Activated naive CD8-positive, alpha-beta T cell (primary cell): ENCODE data around the gene THY1.
"Not testable (repeated sequence)": the region's sequence is repeated elsewhere in the genome, so short reads cannot be mapped to it uniquely, and the experiment has no call there.

Source experiments
- H3K27ac Mint-ChIP-seq: one replicate; pipeline ENCODE4 v1.8.0; 2021; ENCODE audit warnings: mixed read lengths
- H3K27me3 Mint-ChIP-seq: one replicate; pipeline ENCODE4 v1.8.0; 2021; ENCODE audit warnings: mixed read lengths
- H3K36me3 Mint-ChIP-seq: one replicate; pipeline ENCODE4 v1.8.0; 2021; ENCODE audit warnings: mixed read lengths
- H3K4me1 Mint-ChIP-seq: one replicate; pipeline ENCODE4 v1.8.0; 2021; ENCODE audit warnings: low read depth, mixed read lengths
- H3K4me3 Mint-ChIP-seq: one replicate; pipeline ENCODE4 v1.8.0; 2021; ENCODE audit warnings: mild to moderate bottlenecking, mixed read lengths
- H3K9me3 Mint-ChIP-seq: one replicate; pipeline ENCODE4 v1.8.0; 2021; ENCODE audit warnings: low read depth, mixed read lengths

THY1 gene

GRCh38 chr11:119450590-119451326 is 27.8 kb upstream of the THY1 start:
- Mint-ChIP-seq H3K9me3 (no peaks in the 10 kb centered on the region), H3K4me1 (no peaks in the 10 kb centered on the region), H3K27ac (no peak overlapping the region), H3K36me3 (peaks cover 2% of the 10 kb centered on the region), H3K27me3 (peaks cover 7% of the 10 kb centered on the region), H3K4me3 (no peak overlapping the region)

DNA sequence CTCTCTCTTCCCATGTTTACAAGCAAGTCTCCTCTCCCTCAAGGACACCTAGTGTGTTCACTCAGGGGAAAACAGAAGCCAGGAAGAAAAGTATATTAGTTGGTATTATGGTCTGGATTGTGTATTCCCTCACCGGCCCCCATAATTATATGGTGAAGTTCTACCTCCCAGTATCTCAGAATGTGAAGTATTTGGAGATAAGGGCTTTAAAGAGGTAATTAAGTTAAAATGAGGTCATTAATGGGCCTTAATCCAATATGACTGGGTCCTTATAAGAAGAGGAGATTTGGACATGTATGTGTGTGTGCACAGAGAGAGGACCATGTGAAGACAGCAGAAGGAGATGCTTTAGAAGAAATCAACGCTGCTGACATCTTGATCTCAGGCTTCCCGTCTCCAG is 26.5 kb upstream of the THY1 start:
- H3K36me3 Mint-ChIP-seq, result peaks cover 2% of the 10 kb centered on the region
- H3K9me3 Mint-ChIP-seq, result no peaks in the 10 kb centered on the region
- peaks cover 9% of the 10 kb centered on the region for H3K27me3 Mint-ChIP-seq
- H3K4me1 Mint-ChIP-seq, result no peaks in the 10 kb centered on the region
- no peak overlapping the region for H3K4me3 Mint-ChIP-seq
- H3K27ac Mint-ChIP-seq, result no peak overlapping the region

DNA sequence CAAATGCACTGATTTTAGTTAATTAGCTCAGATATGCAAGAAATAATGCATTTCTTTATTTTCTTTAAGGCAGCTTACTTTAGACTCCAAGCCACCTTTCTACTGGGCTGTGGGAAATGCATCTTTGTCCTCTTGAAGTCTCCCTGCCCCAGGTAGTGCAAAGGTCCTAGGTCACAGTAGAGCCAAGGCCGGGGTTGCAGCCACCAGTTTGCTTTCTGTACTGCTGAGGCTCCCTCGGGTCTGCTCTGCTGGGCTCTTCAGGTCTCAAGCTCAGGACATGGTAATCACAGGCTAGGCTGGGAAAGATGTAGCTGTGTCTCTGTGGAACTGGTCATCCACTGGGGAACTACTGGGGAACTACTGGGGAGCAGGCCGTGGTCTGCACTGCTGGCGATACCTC is 25.4 kb upstream of the THY1 start:
- H3K4me1 Mint-ChIP-seq, result peaks cover 2% of the 10 kb centered on the region
- peaks cover 9% of the 10 kb centered on the region for H3K27me3 Mint-ChIP-seq
- H3K9me3 Mint-ChIP-seq, result no peaks in the 10 kb centered on the region
- H3K36me3 Mint-ChIP-seq, result peaks cover 2% of the 10 kb centered on the region
- no peak overlapping the region for H3K4me3 Mint-ChIP-seq
- no peak overlapping the region for H3K27ac Mint-ChIP-seq

DNA sequence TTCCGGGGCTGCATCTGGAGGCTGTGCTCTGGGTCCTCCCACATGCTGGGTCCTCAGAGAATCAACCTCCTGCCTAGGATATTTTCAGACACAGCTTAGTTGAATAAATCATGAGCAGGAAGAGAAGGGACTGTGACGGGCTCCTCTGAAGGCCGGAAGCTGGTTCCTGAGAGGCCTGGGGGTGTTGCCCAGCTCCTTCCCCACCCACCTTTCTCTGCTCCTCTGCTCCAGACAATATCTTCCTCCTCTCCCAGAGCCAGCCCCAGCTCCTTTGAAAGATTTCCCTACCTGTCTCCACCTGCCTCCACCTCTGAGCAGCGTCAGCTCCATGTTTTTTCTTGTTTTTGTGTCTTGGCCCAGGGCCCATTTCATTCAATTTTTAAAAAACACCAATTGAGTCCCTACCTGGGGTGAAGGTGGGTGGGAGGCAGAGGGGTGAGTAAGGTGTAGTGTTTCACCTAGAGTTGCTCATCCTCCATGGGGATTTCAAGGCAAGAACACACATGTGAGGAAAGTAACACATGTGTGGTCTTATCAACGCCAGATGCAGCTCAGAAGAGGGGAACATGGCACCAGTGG is 24.8 kb upstream of the THY1 start:
- Mint-ChIP-seq H3K27me3 (peaks cover 5% of the 10 kb centered on the region), H3K36me3 (peaks cover 2% of the 10 kb centered on the region), H3K4me3 (no peak overlapping the region), H3K27ac (no peak overlapping the region), H3K9me3 (no peaks in the 10 kb centered on the region), H3K4me1 (peaks cover 2% of the 10 kb centered on the region)

GRCh38 chr11:119446871-119447663 is 24.1 kb upstream of the THY1 start:
- no peak overlapping the region for H3K27ac Mint-ChIP-seq
- no peak overlapping the region for H3K4me3 Mint-ChIP-seq
- peaks cover 2% of the 10 kb centered on the region for H3K4me1 Mint-ChIP-seq
- H3K36me3 Mint-ChIP-seq, result no peaks in the 10 kb centered on the region
- no peaks in the 10 kb centered on the region for H3K9me3 Mint-ChIP-seq
- peaks cover 3% of the 10 kb centered on the region for H3K27me3 Mint-ChIP-seq

DNA sequence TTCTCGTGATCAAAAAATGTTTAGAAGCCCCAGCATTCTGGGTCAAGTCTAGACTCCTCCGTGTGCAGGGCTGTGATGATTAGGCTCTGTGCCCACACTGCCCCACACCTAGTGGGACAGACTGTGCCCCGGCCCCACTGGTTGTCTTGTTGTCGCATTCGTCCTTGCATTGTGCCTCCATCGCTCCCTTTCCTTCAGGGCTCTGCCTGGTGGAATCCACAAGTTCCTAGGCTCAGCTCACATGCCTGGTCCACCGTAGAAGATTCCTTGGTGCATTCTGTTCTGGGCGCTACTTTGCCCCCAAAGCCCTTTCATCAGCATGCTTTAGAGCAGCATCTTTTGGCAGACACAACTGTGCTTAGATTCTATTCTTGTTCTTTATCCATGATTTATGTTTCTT is 23.5 kb upstream of the THY1 start:
- Mint-ChIP-seq H3K36me3 (no peaks in the 10 kb centered on the region), H3K27me3 (peaks cover 2% of the 10 kb centered on the region), H3K4me1 (peaks cover 2% of the 10 kb centered on the region), H3K9me3 (no peaks in the 10 kb centered on the region), H3K4me3 (no peak overlapping the region), H3K27ac (no peak overlapping the region)

DNA sequence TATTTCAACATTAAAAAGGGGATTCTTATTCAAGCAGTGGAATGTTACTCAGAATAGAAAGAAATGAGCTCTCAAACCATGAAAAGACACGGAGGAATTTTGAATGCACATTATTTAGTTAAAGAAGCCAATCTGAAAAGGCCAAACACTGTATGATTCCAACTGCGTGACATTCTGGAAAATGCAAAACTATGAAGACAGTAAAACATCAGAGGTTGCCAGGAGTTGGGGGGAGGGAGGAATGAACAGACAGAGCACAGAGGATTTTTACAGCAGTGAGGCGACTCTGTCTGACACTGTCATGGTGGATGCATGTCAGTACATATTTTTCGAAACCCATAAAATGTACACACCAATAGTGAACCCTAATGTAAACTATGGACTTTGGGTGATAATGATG is 22.9 kb upstream of the THY1 start:
- Mint-ChIP-seq H3K27me3 (peaks cover 2% of the 10 kb centered on the region), H3K4me1 (peaks cover 5% of the 10 kb centered on the region), H3K27ac (no peak overlapping the region), H3K4me3 (no peak overlapping the region), H3K36me3 (no peaks in the 10 kb centered on the region), H3K9me3 (no peaks in the 10 kb centered on the region)

DNA sequence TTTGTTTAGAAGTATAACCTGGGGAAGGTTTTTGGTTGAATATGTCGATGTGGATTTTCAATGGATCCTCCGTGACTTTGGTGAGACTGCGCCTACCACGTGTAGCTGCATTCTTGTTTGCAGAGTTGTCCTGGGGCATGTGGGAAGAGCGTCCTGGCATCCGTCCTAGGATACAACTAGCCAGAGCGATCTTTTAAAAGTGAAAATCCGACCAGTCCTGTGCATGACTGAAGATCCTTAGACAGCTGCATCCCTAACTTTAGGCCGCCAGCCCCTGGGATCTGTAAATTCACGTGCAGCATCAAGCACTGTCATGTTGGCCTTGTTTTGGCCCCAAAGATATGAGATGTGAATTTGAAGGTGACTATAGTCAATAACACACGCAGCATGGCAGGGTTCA is 22.4 kb upstream of the THY1 start:
- Mint-ChIP-seq H3K9me3 (no peaks in the 10 kb centered on the region), H3K27ac (no peak overlapping the region), H3K27me3 (peaks cover 3% of the 10 kb centered on the region), H3K4me3 (no peak overlapping the region), H3K4me1 (peaks cover 6% of the 10 kb centered on the region), H3K36me3 (no peaks in the 10 kb centered on the region)

DNA sequence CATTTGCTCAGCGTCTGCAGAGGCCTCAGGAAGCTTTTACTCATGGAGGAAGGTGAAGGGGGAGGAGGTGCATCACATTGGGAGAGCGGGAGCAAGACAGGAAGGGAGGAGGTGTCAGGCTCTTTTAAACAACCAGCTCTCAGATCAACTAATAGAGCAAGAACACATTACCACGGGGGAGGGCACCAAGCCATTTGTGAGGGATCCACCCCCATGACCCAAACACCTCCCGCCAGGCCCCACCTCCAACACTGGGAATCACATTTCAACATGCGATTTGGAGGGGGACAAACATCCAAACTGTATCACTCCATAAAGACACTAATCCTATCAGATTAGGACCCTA is 18.9 kb upstream of the THY1 start:
- Mint-ChIP-seq H3K9me3 (no peaks in the 10 kb centered on the region), H3K27me3 (peaks cover 5% of the 10 kb centered on the region), H3K27ac (no peak overlapping the region), H3K4me1 (peaks cover 6% of the 10 kb centered on the region), H3K4me3 (no peak overlapping the region), H3K36me3 (peaks cover 3% of the 10 kb centered on the region)

- Mint-ChIP-seq H3K27ac (no peak overlapping the region), H3K4me1 (peaks cover 6% of the 10 kb centered on the region), H3K4me3 (no peak overlapping the region), H3K36me3 (peaks cover 3% of the 10 kb centered on the region), H3K27me3 (peaks cover 4% of the 10 kb centered on the region), H3K9me3 (no peaks in the 10 kb centered on the region)
These were observed 15.6 kb upstream of the THY1 start for GRCh38 chr11:119438599-119438998.

- H3K27ac Mint-ChIP-seq, H3K27me3 Mint-ChIP-seq: not testable (repeated sequence)
These were observed 14.5 kb upstream of the THY1 start for GRCh38 chr11:119437521-119437920.

GRCh38 chr11:119436711-119437110 is 13.7 kb upstream of the THY1 start:
- H3K4me3 Mint-ChIP-seq, result no peak overlapping the region
- H3K4me1 Mint-ChIP-seq, result peaks cover 4% of the 10 kb centered on the region
- H3K9me3 Mint-ChIP-seq, result no peaks in the 10 kb centered on the region
- H3K36me3 Mint-ChIP-seq, result peaks cover 3% of the 10 kb centered on the region
- H3K27me3 Mint-ChIP-seq, result peaks cover 6% of the 10 kb centered on the region
- H3K27ac Mint-ChIP-seq, result no peak overlapping the region

More at GRCh38 chr11:119437521-119437920, 14.5 kb upstream of the THY1 start:
- H3K36me3 Mint-ChIP-seq, H3K4me1 Mint-ChIP-seq, H3K9me3 Mint-ChIP-seq, H3K4me3 Mint-ChIP-seq: not testable (repeated sequence)

- no peaks in the 10 kb centered on the region for H3K9me3 Mint-ChIP-seq
- peaks cover 4% of the 10 kb centered on the region for H3K4me1 Mint-ChIP-seq
- peaks cover 3% of the 10 kb centered on the region for H3K36me3 Mint-ChIP-seq
- no peak overlapping the region for H3K27ac Mint-ChIP-seq
- peaks cover 12% of the 10 kb centered on the region for H3K27me3 Mint-ChIP-seq
- H3K4me3 Mint-ChIP-seq, result no peak overlapping the region
These were observed 13.1 kb upstream of the THY1 start for GRCh38 chr11:119436093-119436492.

GRCh38 chr11:119434591-119435330 is 11.8 kb upstream of the THY1 start:
- Mint-ChIP-seq H3K9me3 (no peaks in the 10 kb centered on the region), H3K36me3 (peaks cover 3% of the 10 kb centered on the region), H3K4me1 (no peaks in the 10 kb centered on the region), H3K27me3 (peaks cover 13% of the 10 kb centered on the region), H3K4me3 (no peak overlapping the region), H3K27ac (no peak overlapping the region)

GRCh38 chr11:119433358-119433725 is 10.4 kb upstream of the THY1 start:
- Mint-ChIP-seq H3K9me3 (no peaks in the 10 kb centered on the region), H3K4me3 (no peak overlapping the region), H3K27ac (no peak overlapping the region), H3K4me1 (no peaks in the 10 kb centered on the region), H3K27me3 (peaks cover 16% of the 10 kb centered on the region), H3K36me3 (peaks cover 3% of the 10 kb centered on the region)
